Kidney (tissue), 14 donors: ENCODE data around the gene NUP98. TPM values are rescaled to one million over a fixed set of nuclear protein-coding genes. Genes with fewer than 3 reads are reported as not detected.

Source experiments
- DNase-seq, 5 donors: peaks; one replicate each; pipeline ENCODE4 v3.0.0-alpha.2; 2013 to 2020
- FAIRE-seq: peaks from 2 replicates; lab custom pipeline; 2012; peaks lifted over from hg19 to GRCh38; lab: Jason Lieb, UNC
- H3K27ac ChIP-seq, 2 donors: one replicate each; pipeline ENCODE4 v1.7.0; 2013; ENCODE audit warnings: low read depth in 2 of 2, low read length in 2 of 2, inconsistent platforms in 1 of 2
- H3K27me3 ChIP-seq: one replicate; pipeline ENCODE4 v1.7.1; 2013; ENCODE audit warnings: low read length, inconsistent platforms; ENCODE audit not compliant: control insufficient read depth, insufficient read depth
- H3K36me3 ChIP-seq, 3 donors: one replicate each; pipeline versions ENCODE4 v1.7.0 to v1.7.1; 2013; ENCODE audit warnings: low read length in 3 of 3, control low read depth in 1 of 3, inconsistent platforms in 1 of 3; ENCODE audit not compliant: insufficient read depth in 3 of 3, control insufficient read depth in 2 of 3
- H3K4me1 ChIP-seq, 3 donors: one replicate each; pipeline versions ENCODE4 v1.7.0 to v1.7.1; 2013; ENCODE audit warnings: low read length in 3 of 3, inconsistent platforms in 1 of 3, low read depth in 1 of 3; ENCODE audit not compliant: control insufficient read depth in 2 of 3, insufficient read depth in 2 of 3
- H3K4me3 ChIP-seq, 3 donors: one replicate each; pipeline versions ENCODE4 v1.7.0 to v1.8.1; 2013; ENCODE audit warnings: low read length in 3 of 3, control low read depth in 1 of 3, inconsistent platforms in 1 of 3
- H3K9ac ChIP-seq, 3 donors: one replicate each; pipeline versions ENCODE4 v1.7.0 to v1.7.1; 2013; ENCODE audit warnings: low read length in 3 of 3, control low read depth in 1 of 3, inconsistent platforms in 1 of 3
- H3K9me3 ChIP-seq, 3 donors: one replicate each; pipeline versions ENCODE4 v1.7.0 to v1.7.1; 2013; ENCODE audit warnings: low read length in 3 of 3, control low read depth in 1 of 3, inconsistent platforms in 1 of 3; ENCODE audit not compliant: control insufficient read depth in 2 of 3, insufficient read depth in 1 of 3
- CTCF ChIP-seq: IDR thresholded peaks from 3 replicates; pipeline ENCODE4 v1.5.1; 2012; ENCODE audit warnings: mild to moderate bottlenecking, moderate library complexity, borderline replicate concordance; ENCODE audit not compliant: insufficient read depth; ENCODE audit errors: extremely low read depth
- intact Hi-C: fragments of 100-400 bp; cut with DNase I; formaldehyde crosslinking; loops from one replicate; pipeline ENCODE4 v1.11.1; 2022
- polyA plus RNA-seq: library from polyadenylated mRNA; stranded (reverse); fragments of 350-450 nt; fragmentation: Illumina TruSeq; extraction: RNeasy Lipid Tissue Mini Kit (QIAGEN cat#74804); gene quantifications from one replicate; pipeline ENCODE4 v1.2.3, GENCODE V29; 2014; ENCODE audit warnings: low read depth, low replicate concordance; ENCODE audit not compliant: insufficient read depth
- total RNA-seq: library from RNA; stranded (reverse); fragmentation: NEBNext Ultra II Directional; extraction: Animal tissue kit (Norgen Biotek cat#: 25700); gene quantifications from one replicate; pipeline ENCODE4 v1.2.1, GENCODE V29; 2021
- donor health status: control.
- donor health status: control.
- donor health status: control.
- donor health status: control.
- donor health status: control.
- donor health status: DM: yes; HTN: yes; CAD: no.
- donor health status: Normal renal cell carcinoma (clear cell type).

The NUP98 gene
- total and polyA plus RNA-seq, 2 donors from 2014 or later, result 23.8 to 67.6 TPM

DNA sequence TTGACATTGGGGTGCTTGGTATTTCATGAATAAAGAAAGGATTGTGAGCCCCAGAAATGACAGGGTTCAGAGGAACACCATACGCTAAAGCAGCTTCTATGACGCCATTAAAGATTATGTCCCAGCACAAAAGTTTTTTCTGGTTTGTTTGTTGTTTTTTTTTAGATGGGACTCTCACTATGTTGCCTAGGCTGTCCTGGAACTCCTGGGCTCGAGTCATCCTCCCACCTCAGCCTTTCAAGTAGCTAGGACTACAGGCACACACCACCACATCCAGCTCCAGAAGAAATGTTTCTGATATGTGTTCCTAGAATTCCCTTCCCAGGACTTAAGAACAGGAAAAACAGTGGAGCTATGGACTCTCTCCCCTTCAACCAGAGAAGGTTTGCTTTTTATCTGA is 46.0 kb upstream of the NUP98 start:
- Histone ChIP-seq H3K36me3 (no peaks in the 10 kb centered on the region), H3K27ac (no peak overlapping the region), H3K4me1 (peaks cover 0 to 11% (median 8%) of the 10 kb centered on the region in 3 donors), H3K27me3 (no peaks in the 10 kb centered on the region), H3K4me3 (no peak overlapping the region), H3K9me3 (no peaks in the 10 kb centered on the region), H3K9ac (no peak overlapping the region)
- DNase-seq (no peak), FAIRE-seq (no peak)
- intact Hi-C loops, result no loop called here
- no peak for TF ChIP-seq CTCF

GRCh38 chr11:3841426-3842350 is 44.3 kb upstream of the NUP98 start:
- no peaks in the 10 kb centered on the region for H3K9me3 ChIP-seq
- DNase-seq, result peak; percentile 83 to 94 (median 88)
- no peak for FAIRE-seq
- peak overlapping the region; percentile 23 to 75 (median 52) for H3K4me3 ChIP-seq
- H3K36me3 ChIP-seq, result no peaks in the 10 kb centered on the region
- H3K4me1 ChIP-seq, result peaks cover 0 to 22% (median 8%) of the 10 kb centered on the region in 3 donors
- peak; percentile 47 for TF ChIP-seq CTCF
- intact Hi-C loops, result no loop called here
- H3K27me3 ChIP-seq, result no peaks in the 10 kb centered on the region
- H3K9ac ChIP-seq, result peak overlapping the region in 1 of 3 donors; percentile 82
- peak overlapping the region; percentile 92 for H3K27ac ChIP-seq

GRCh38 chr11:3840870-3841425 is 43.6 kb upstream of the NUP98 start, which contains the start of gene RHOG:
Gene RHOG (minus strand): TSS chr11:3840959. CDS start chr11:3828138, 12,821 bp downstream.
- peak within 1 kb of the TSS; percentile 37 to 85 (median 82) for H3K9ac ChIP-seq
- peaks cover 0 to 22% (median 8%) of the 10 kb centered on the region in 3 donors for H3K4me1 ChIP-seq
- no peaks in the 10 kb centered on the region for H3K27me3 ChIP-seq
- H3K4me3 ChIP-seq, result peak within 1 kb of the TSS; percentile 58 to 79 (median 75)
- intact Hi-C loops, result no loop called here
- H3K27ac ChIP-seq, result peak within 1 kb of the TSS; percentile 92
- FAIRE-seq, result no peak
- H3K36me3 ChIP-seq, result no peaks in the 10 kb centered on the region
- no peaks in the 10 kb centered on the region for H3K9me3 ChIP-seq
- DNase-seq, result peak; percentile 78 to 97 (median 87)
- TF ChIP-seq CTCF, result no peak
